ENCODE results near the gene DHCR7.

The DHCR7 gene

GRCh38 chr11:71421392-71421950 is 26.7 kb downstream of the DHCR7 start:
- in situ Hi-C loops (cut with MboI; ENCODE audit: low pct_unique_long_range_greater_than_20kb, low sequenced_read_pairs, unreplicated experiment): loop anchor here (25.0 kb wide), 1 partner anchor 609 kb away; no protein-coding TSS in a partner anchor
- TF ChIP-seq CTCF (IDR thresholded peaks at IDR 0.05; ENCODE audit: extremely low read depth, insufficient read depth, missing control alignments): no peak
- no peak for DNase-seq (ENCODE audit: low spot score)

GRCh38 chr11:71420455-71421241 is 27.5 kb downstream of the DHCR7 start:
- peak; percentile 74 for TF ChIP-seq CTCF (IDR thresholded peaks at IDR 0.05; ENCODE audit: extremely low read depth, insufficient read depth, missing control alignments)
- DNase-seq (ENCODE audit: low spot score): no peak
- in situ Hi-C loops (cut with MboI; ENCODE audit: low pct_unique_long_range_greater_than_20kb, low sequenced_read_pairs, unreplicated experiment): loop anchor here (25.0 kb wide), 1 partner anchor 608 kb away; no protein-coding TSS in a partner anchor

- peak; percentile 45 for DNase-seq (ENCODE audit: low spot score)
- TF ChIP-seq CTCF (IDR thresholded peaks at IDR 0.05; ENCODE audit: extremely low read depth, insufficient read depth, missing control alignments): no peak
- in situ Hi-C loops (cut with MboI; ENCODE audit: low pct_unique_long_range_greater_than_20kb, low sequenced_read_pairs, unreplicated experiment): loop anchor here (25.0 kb wide), 1 partner anchor 606 kb away; no protein-coding TSS in a partner anchor
Measured at GRCh38 chr11:71418643-71419042, 29.6 kb downstream of the DHCR7 start.

- DNase-seq (ENCODE audit: low spot score): no peak
- no peak for TF ChIP-seq CTCF (IDR thresholded peaks at IDR 0.05; ENCODE audit: extremely low read depth, insufficient read depth, missing control alignments)
- in situ Hi-C loops (cut with MboI; ENCODE audit: low pct_unique_long_range_greater_than_20kb, low sequenced_read_pairs, unreplicated experiment): loop anchor here (25.0 kb wide), 1 partner anchor 602 kb away; no protein-coding TSS in a partner anchor
Measured at GRCh38 chr11:71414645-71415044, 33.5 kb downstream of the DHCR7 start.

GRCh38 chr11:71410363-71410966 is 37.7 kb downstream of the DHCR7 start:
- in situ Hi-C loops (cut with MboI; ENCODE audit: low pct_unique_long_range_greater_than_20kb, low sequenced_read_pairs, unreplicated experiment): loop anchor here (25.0 kb wide), 1 partner anchor 598 kb away; no protein-coding TSS in a partner anchor
- no peak for DNase-seq (ENCODE audit: low spot score)
- TF ChIP-seq CTCF (IDR thresholded peaks at IDR 0.05; ENCODE audit: extremely low read depth, insufficient read depth, missing control alignments): no peak

- no peak for TF ChIP-seq CTCF (IDR thresholded peaks at IDR 0.05; ENCODE audit: extremely low read depth, insufficient read depth, missing control alignments)
- in situ Hi-C loops (cut with MboI; ENCODE audit: low pct_unique_long_range_greater_than_20kb, low sequenced_read_pairs, unreplicated experiment): loop anchor here (25.0 kb wide), 1 partner anchor 597 kb away; no protein-coding TSS in a partner anchor
- no peak for DNase-seq (ENCODE audit: low spot score)
Measured at GRCh38 chr11:71408826-71409225, 39.4 kb downstream of the DHCR7 start.

Measured in GM13977 (cell line).